ENCODE data around the gene APLP1.
"Not testable (repeated sequence)": the region's sequence is repeated elsewhere in the genome, so short reads cannot be mapped to it uniquely, and the experiment has no call there.

Gene APLP1

DNA sequence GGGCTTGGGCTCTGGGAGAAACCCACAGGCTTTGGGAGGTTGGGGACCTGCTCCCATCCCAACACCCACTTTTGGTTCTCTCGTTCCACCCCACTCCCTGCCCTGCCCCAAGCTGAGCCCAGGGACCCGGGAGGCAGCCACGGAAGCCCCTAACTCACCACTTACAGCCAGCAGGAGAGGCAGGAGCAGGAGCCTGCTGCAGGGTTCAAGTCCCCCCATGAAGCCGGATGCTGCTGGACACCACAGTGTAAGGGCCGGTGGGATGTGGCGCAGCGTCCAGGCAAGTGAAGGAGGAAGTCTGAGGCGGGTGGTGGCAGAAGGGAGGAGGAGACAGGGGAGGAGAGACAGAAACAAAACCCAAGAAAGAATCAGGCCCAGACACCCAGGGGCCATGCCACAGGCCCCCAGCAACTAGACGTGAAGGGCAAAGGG is 39.7 kb downstream of the APLP1 start, which contains the start of gene TYROBP:
TYROBP (minus strand) TSS at position 286 of the 432 bp plus-strand sequence; CDS start at position 219, 67 bp downstream.
- DNase-seq (ENCODE audit: low spot score) = no peak
- CTCF ChIA-PET = interaction anchor here (1.3 kb wide), 1 partner anchor 26 kb away, joined by 3 read pairs; no protein-coding TSS in a partner anchor
- POLR2A ChIA-PET (ENCODE audit: low non-redundant PET) = no interaction called here
- TF ChIP-seq, protein P1, sequence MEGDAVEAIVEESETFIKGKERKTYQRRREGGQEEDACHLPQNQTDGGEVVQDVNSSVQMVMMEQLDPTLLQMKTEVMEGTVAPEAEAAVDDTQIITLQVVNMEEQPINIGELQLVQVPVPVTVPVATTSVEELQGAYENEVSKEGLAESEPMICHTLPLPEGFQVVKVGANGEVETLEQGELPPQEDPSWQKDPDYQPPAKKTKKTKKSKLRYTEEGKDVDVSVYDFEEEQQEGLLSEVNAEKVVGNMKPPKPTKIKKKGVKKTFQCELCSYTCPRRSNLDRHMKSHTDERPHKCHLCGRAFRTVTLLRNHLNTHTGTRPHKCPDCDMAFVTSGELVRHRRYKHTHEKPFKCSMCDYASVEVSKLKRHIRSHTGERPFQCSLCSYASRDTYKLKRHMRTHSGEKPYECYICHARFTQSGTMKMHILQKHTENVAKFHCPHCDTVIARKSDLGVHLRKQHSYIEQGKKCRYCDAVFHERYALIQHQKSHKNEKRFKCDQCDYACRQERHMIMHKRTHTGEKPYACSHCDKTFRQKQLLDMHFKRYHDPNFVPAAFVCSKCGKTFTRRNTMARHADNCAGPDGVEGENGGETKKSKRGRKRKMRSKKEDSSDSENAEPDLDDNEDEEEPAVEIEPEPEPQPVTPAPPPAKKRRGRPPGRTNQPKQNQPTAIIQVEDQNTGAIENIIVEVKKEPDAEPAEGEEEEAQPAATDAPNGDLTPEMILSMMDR (conservative IDR thresholded peaks at IDR 0.05; ENCODE audit: low read depth) = no peak
- H3K27ac ChIP-seq = no peak within 1 kb of the TSS

DNA sequence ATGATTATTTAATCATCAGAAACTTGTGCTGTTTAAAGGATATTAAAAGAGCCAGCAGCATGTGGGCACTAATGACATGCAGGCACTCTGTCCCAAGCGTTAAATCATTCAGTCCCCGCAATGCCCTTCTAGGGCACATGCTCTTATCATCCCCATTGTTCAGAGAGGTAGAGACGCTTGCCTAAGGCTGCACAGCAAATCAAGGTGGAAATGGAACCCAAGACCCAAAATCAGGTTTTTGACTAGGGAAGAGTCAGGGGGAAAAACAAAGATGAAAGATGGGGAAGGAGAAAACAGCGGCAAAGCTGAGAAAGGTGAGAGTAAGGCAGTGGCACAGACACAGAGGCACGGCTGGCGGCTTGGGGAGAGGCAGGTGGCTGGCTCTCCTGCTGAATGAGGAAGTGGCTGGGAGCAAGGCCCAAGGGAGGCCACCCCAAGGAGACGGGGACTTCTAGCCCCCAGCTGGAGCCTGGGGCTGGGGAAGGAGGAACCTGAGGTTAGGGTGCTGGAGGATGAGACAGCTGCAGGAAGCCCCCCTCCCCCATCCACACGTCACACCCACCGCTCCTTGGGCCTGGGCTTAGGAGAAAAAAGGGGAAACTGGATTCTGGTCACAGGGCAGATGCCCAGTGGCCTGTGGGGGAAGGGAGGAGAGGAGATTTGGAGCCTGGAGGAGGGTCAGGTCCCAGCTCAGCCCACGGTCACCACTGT is 40.8 kb downstream of the APLP1 start:
- no peak overlapping the region for H3K27ac ChIP-seq
- ChIA-PET POLR2A (ENCODE audit: low non-redundant PET) (no interaction called here), CTCF (interaction anchor here (0.6 to 1.3 kb wide), 2 partner anchors 27 to 59 kb away, joined by 3 read pairs; no protein-coding TSS in a partner anchor)
- TF ChIP-seq, protein P1 (conservative IDR thresholded peaks at IDR 0.05; ENCODE audit: low read depth) = no peak
- no peak for DNase-seq (ENCODE audit: low spot score)

DNA sequence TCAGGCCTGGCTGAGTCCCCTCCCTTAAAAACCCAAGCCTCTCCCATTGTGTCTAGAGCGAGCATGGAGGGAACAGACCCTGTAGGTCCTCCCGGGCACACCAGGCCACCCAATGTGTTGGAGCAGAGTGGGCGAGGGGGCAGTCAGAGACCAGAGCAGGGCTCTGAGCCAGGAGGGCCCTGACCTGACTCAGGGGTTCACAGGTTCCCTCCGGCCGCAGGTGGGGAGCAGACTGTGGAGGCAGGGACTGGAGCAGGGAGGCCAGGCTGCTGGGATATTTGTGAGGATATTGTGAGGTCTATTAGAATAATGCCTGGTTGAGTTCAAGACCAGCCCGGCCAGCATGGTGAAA is 41.3 kb downstream of the APLP1 start:
- H3K27ac ChIP-seq = no peak overlapping the region
- DNase-seq (ENCODE audit: low spot score) = no peak
- ChIA-PET CTCF (interaction anchor here (0.6 kb wide), 1 partner anchor 59 kb away, joined by 3 read pairs; no protein-coding TSS in a partner anchor), POLR2A (ENCODE audit: low non-redundant PET) (no interaction called here)
- TF ChIP-seq, protein P1 (conservative IDR thresholded peaks at IDR 0.05; ENCODE audit: low read depth) = no peak

DNA sequence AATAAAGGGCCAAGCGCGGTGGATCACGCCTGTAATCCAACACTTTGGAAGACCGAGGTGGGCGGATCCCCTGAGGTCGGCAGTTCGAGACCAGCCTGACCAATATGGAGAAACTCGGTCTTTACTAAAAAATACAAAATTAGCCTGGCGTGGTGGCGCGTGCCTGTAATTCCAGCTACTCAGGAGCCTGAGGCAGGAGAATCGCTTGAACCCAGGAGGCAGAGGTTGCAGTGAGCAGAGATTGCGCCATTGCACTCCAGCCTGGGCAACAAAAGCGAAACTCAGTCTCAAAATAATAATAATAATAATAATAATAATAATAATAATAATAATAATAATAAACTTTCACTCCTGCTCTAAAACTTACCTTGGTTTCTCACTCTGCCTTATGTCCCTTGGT is 42.0 kb downstream of the APLP1 start:
- POLR2A ChIA-PET (ENCODE audit: low non-redundant PET); DNase-seq (ENCODE audit: low spot score); CTCF ChIA-PET; H3K27ac ChIP-seq: not testable (repeated sequence)

DNA sequence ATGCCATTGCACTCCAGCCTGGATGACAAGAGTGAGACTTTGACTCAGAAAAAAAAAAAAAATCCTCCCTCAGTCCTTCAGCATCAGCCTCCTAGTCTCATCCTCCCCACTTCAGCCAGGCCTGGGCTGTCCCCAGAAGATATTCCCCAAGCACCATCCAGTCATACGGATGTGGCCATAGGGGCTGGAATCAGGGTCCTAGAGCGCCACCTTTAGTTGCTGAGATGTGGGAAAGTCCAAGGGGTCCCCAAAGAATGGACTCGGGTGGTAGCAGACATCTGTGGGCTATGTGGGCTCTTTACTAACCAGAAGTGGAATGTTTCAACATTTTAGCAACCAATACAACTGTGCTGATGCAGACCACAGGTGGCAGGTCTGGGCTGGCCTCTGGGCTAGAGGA is 42.8 kb downstream of the APLP1 start:
- TF ChIP-seq, protein P1 (conservative IDR thresholded peaks at IDR 0.05; ENCODE audit: low read depth) = no peak
- peak overlapping the region; percentile 28; the same call in 1 of the 2 replicates for H3K27ac ChIP-seq
- ChIA-PET CTCF (interaction anchor here (0.5 kb wide), 1 partner anchor 27 kb away, joined by 3 read pairs; no protein-coding TSS in a partner anchor), POLR2A (ENCODE audit: low non-redundant PET) (no interaction called here)
- DNase-seq (ENCODE audit: low spot score) = no peak

DNA sequence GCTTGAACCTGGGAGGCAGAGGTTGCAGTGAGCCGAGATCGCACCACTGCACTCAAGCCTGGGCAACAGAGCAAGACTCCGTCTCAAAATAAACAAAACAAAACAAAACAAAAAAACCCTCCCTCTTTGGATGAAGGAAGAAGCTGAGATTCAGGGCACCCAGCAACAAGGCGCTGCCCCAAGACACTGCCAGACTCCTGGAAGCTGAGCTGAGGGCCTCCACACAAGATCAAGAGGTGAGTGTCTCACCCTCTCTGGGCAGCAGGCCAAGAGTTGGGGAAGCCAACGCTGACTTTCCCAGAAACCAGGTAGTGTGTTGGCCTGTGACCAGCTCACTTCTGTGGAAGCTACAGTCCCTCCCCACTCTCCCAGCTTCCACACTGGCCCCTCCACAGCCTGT is 43.4 kb downstream of the APLP1 start:
- peak; percentile 50 for DNase-seq (ENCODE audit: low spot score)
- peak overlapping the region; percentile 28 for H3K27ac ChIP-seq
- TF ChIP-seq, protein P1 (conservative IDR thresholded peaks at IDR 0.05; ENCODE audit: low read depth) = no peak
- ChIA-PET CTCF (interaction anchor here (0.5 to 0.6 kb wide), 3 partner anchors 27 to 559 kb away, joined by 3 to 5 read pairs (median 3); no protein-coding TSS in a partner anchor), POLR2A (ENCODE audit: low non-redundant PET) (no interaction called here)

DNA sequence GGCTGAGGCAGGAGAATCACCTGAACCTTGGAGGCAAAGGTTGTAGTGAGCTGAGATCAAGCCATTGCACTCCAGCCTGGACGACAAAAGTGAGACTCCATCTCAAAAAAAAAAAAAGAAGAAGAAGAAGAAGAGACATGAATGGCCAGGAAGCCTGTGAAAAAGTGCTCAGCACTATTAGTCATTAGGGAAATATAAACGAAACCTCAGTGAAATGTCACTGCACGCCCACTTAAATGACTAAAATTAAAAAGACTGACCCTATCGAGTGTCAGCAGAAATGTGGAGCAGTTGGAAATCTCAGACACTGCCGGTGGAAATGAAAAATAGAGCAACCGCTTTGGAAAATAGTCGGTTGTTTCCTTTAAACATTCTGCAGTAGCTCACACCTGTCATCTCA is 45.2 kb downstream of the APLP1 start:
- ChIA-PET CTCF (no interaction called here), POLR2A (ENCODE audit: low non-redundant PET) (no interaction called here)
- DNase-seq (ENCODE audit: low spot score) = no peak
- TF ChIP-seq, protein P1 (conservative IDR thresholded peaks at IDR 0.05; ENCODE audit: low read depth) = no peak
- H3K27ac ChIP-seq = no peak overlapping the region

All from RWPE1 (cell line).